ENCODE measurements around the gene MFAP3L. TPM values are rescaled to one million over a fixed set of nuclear protein-coding genes. Genes with fewer than 3 reads are reported as not detected.

Gene MFAP3L
- total RNA-seq, 1 experiment from 2014 or later = 5.1 TPM

DNA sequence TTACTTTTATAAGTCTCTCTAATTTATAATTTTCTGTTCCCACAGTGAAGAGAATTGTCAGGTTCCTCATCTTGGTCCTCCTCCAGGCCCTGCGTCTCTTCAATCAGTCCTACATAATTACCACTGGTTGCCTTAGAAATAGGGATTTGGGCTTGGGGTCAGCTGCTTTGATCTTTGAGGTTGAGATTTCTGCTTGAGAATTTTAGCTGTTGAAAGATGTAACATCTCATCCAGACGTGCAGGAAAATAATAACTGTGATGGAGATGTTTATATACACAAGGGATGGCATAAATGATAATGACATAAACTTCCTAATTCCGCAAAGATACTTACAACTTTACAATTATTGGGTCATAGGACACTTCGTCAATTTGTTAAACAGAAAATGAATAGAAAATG lies 33.2 kb upstream of the MFAP3L start:
- Mint-ChIP-seq H3K4me1 (peaks cover 0 to 5% of the 10 kb centered on the region in 2 experiments; a peak in 1 of 4 replicates), H3K9me3 (no peaks in the 10 kb centered on the region), H3K27ac (no peak overlapping the region), H3K4me3 (no peak overlapping the region), H3K36me3 (ENCODE audit: insufficient read depth in 1 of 3, low read depth in 3 of 3) (peaks cover 0 to 48% (median 19%) of the 10 kb centered on the region in 3 experiments; a peak in 6 of 7 replicates), H3K27me3 (ENCODE audit: low read depth) (no peaks in the 10 kb centered on the region)
- no peak overlapping the region for H3K14ac ChIP-seq (ENCODE audit: insufficient read depth, low read length)
- H2BK120ac ChIP-seq (ENCODE audit: low read depth, low read length, poor library complexity, severe bottlenecking) = no peak overlapping the region
- no peaks in the 10 kb centered on the region for H3K79me1 ChIP-seq (ENCODE audit: insufficient read depth, low read depth, low read length, poor library complexity, severe bottlenecking)
- H3K9ac ChIP-seq (ENCODE audit: extremely low read depth, insufficient read length, low read length) = no peak overlapping the region
- H3K27ac ChIP-seq (ENCODE audit: insufficient read length, low read depth, low read length) = no peak overlapping the region
- no peaks in the 10 kb centered on the region for H3K23me2 ChIP-seq (ENCODE audit: insufficient read length, low read depth, low read length, poor library complexity, severe bottlenecking)
- TF ChIP-seq, protein P1, sequence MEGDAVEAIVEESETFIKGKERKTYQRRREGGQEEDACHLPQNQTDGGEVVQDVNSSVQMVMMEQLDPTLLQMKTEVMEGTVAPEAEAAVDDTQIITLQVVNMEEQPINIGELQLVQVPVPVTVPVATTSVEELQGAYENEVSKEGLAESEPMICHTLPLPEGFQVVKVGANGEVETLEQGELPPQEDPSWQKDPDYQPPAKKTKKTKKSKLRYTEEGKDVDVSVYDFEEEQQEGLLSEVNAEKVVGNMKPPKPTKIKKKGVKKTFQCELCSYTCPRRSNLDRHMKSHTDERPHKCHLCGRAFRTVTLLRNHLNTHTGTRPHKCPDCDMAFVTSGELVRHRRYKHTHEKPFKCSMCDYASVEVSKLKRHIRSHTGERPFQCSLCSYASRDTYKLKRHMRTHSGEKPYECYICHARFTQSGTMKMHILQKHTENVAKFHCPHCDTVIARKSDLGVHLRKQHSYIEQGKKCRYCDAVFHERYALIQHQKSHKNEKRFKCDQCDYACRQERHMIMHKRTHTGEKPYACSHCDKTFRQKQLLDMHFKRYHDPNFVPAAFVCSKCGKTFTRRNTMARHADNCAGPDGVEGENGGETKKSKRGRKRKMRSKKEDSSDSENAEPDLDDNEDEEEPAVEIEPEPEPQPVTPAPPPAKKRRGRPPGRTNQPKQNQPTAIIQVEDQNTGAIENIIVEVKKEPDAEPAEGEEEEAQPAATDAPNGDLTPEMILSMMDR (conservative IDR thresholded peaks at IDR 0.05) = no peak
- H3K27me3 ChIP-seq (ENCODE audit: insufficient read depth, low read length) = no peaks in the 10 kb centered on the region
- H3K18ac ChIP-seq (ENCODE audit: insufficient read length, low read depth, low read length) = no peak overlapping the region
- DNase-seq = no peak
- H3K9me3 ChIP-seq (ENCODE audit: control insufficient read depth, low read depth, low read length) = no peaks in the 10 kb centered on the region
- no peaks in the 10 kb centered on the region for H3K79me2 ChIP-seq (ENCODE audit: insufficient read depth, low read length)
- no peak overlapping the region for H3T11ph ChIP-seq (ENCODE audit: low read length)
- no CpG with 5 or more reads among the region's 4 CpGs for WGBS (ENCODE audit: extremely low coverage, insufficient read length, low lambda C conversion rate)
- no peak overlapping the region for H2BK20ac ChIP-seq (ENCODE audit: low read depth, low read length, poor library complexity, severe bottlenecking)
- H4K20me1 ChIP-seq (ENCODE audit: control insufficient read depth, insufficient read depth, insufficient read length) = no peaks in the 10 kb centered on the region
- no peak overlapping the region for H4K8ac ChIP-seq (replicated peaks; ENCODE audit: insufficient read length, low read depth, low read length)
- H3K23ac ChIP-seq (ENCODE audit: insufficient read length, low read depth, low read length) = no peak overlapping the region
- H3K4me2 ChIP-seq (ENCODE audit: insufficient read depth, insufficient read length, low read length) = no peak overlapping the region
- H3K56ac ChIP-seq (ENCODE audit: insufficient read length, low read depth, low read length) = no peak overlapping the region
- H2BK5ac ChIP-seq (ENCODE audit: insufficient read length, low read length) = no peak overlapping the region
- no peak overlapping the region for H4K91ac ChIP-seq (ENCODE audit: insufficient read length, low read depth, low read length)
- H3K4me1 ChIP-seq (ENCODE audit: insufficient read depth, low read length) = no peaks in the 10 kb centered on the region
- no peak overlapping the region for H2BK12ac ChIP-seq (ENCODE audit: insufficient read length, low read depth, low read length)
- no peak overlapping the region for H2AFZ ChIP-seq (ENCODE audit: low read length)
- no peak overlapping the region for H3K4ac ChIP-seq (ENCODE audit: low read depth, low read length)
- no peak overlapping the region for H2AK5ac ChIP-seq (ENCODE audit: insufficient read length, low read length)
- H2BK15ac ChIP-seq (ENCODE audit: low read depth, low read length) = no peak overlapping the region
- H4K5ac ChIP-seq (ENCODE audit: insufficient read length, low read depth, low read length) = no peak overlapping the region

Data from H9 (cell line).